Left lung (tissue), 14 donors: ENCODE measurements around the gene MED12L. TPM values are rescaled to one million over a fixed set of nuclear protein-coding genes. Genes with fewer than 3 reads are reported as not detected.

Experiments
- ATAC-seq: fragments of 200-7000 bp; cut with Tn5 transposase; one replicate; pipeline ENCODE4 v1.9.1; 2020; ENCODE audit warnings: moderate library complexity
- DNase-seq, 4 donors: peaks; one replicate each; pipeline ENCODE4 v3.0.0-alpha.2; 2013 to 2020
- H3K27ac ChIP-seq, 2 donors: fragments of 200-600 bp; sonication (generic) in 1 of 2; one replicate each; pipeline versions ENCODE4 v1.5.0 to v1.8.0; 2020 to 2021
- H3K27me3 ChIP-seq, 2 donors: fragments of 200-600 bp; sonication (generic) in 1 of 2; one replicate each; pipeline versions ENCODE4 v1.5.0 to v1.8.0; 2020 to 2021
- H3K36me3 ChIP-seq, 2 donors: fragments of 200-600 bp; sonication (generic) in 1 of 2; one replicate each; pipeline versions ENCODE4 v1.5.0 to v1.8.0; 2020 to 2021
- H3K4me1 ChIP-seq, 2 donors: fragments of 200-600 bp; one replicate each; pipeline ENCODE4 v1.8.0; 2021
- H3K4me3 ChIP-seq, 2 donors: fragments of 200-600 bp; sonication (generic) in 1 of 2; one replicate each; pipeline versions ENCODE4 v1.5.0 to v1.8.0; 2020 to 2021; ENCODE audit warnings: mild to moderate bottlenecking in 1 of 2
- H3K9me3 ChIP-seq, 2 donors: fragments of 200-600 bp; sonication (generic) in 1 of 2; one replicate each; pipeline versions ENCODE4 v1.5.0 to v1.8.0; 2020 to 2021
- CTCF ChIP-seq, 2 donors: fragments of 200-600 bp; sonication (generic) in 1 of 2; IDR thresholded peaks; one replicate each; pipeline versions ENCODE4 v1.5.0 to v1.8.0; 2021; ENCODE audit warnings: antibody characterized with exemption in 2 of 2
- intact Hi-C, 2 donors: fragments of 100-400 bp; cut with DNase I; formaldehyde crosslinking; loops; one replicate each; pipeline versions ENCODE4 v1.11.2 to v1.14.2; 2022
- long read RNA-seq, 12 donors: library from polyadenylated mRNA in 2 of 12; unstranded in 2 of 12; transcript quantifications; one replicate each; pipeline ENCODE4 v2.0.0 and lab custom pipeline, GENCODE V29; 2019 to 2026
- polyA plus RNA-seq, 6 donors: library from polyadenylated mRNA; unstranded; fragments of 120-200 nt; gene quantifications; one replicate each; pipeline ENCODE4 v1.2.1, GENCODE V29; 2013; ENCODE audit not compliant: insufficient read length in 6 of 6
- total RNA-seq, 2 donors: library from RNA; stranded (reverse); fragmentation: NEBNext Ultra II Directional; extraction: Animal tissue kit (Norgen Biotek cat#: 25700); gene quantifications; one replicate each; pipeline ENCODE4 v1.2.1, GENCODE V29; 2021
- donor health status: DM: no; HTN: yes; CAD: no.
- donor health status: DM: no; HTN: no; CAD: no.

The MED12L gene
- total RNA-seq (1 to 10 TPM in 1 of 2 donors, under 1 TPM in 1; 0.82 to 1.0 TPM), polyA plus RNA-seq (under 1 TPM; 0.66 to 0.84 (median 0.76) TPM)
- long read RNA-seq, donor 1 = 0 reads
- long read RNA-seq, donor 2 = 0 reads
- long read RNA-seq, donor 3 = 0 reads
- long read RNA-seq, donor 4 = 0 reads
- long read RNA-seq, donor 5, partial matches to known transcripts = 15 of 15 reads
- long read RNA-seq, donor 5, other reads (novel, unspliced or antisense) = 0 of 15 reads
- long read RNA-seq, donor 6 = 0 reads
- long read RNA-seq, donor 7 = 0 reads
- long read RNA-seq, donor 8 = 0 reads
- long read RNA-seq, donor 9 = 0 reads
- long read RNA-seq, donor 10 = 0 reads
- long read RNA-seq, donor 11 = 0 reads
- long read RNA-seq, donor 12, partial matches to known transcripts = 54 of 54 reads
- long read RNA-seq, donor 12, other reads (novel, unspliced or antisense) = 0 of 54 reads

- peak within 1 kb of the TSS; percentile 63 to 64 for H3K4me3 ChIP-seq
- H3K27ac ChIP-seq = no peak within 1 kb of the TSS
- no peaks in the 10 kb centered on the region for H3K9me3 ChIP-seq
- intact Hi-C loops = no loop called here
- H3K27me3 ChIP-seq = peaks cover 26 to 70% of the 10 kb centered on the region in 2 donors
- no peak for TF ChIP-seq CTCF (IDR thresholded peaks at IDR 0.05)
- no peaks in the 10 kb centered on the region for H3K36me3 ChIP-seq
- peaks cover 12 to 28% of the 10 kb centered on the region in 2 donors for H3K4me1 ChIP-seq
- ATAC-seq (peak; percentile 93), DNase-seq (peak; percentile 63 to 95 (median 78))
These were observed at the start of gene MED12L for GRCh38 chr3:151085227-151085888. Gene MED12L (plus strand): TSS chr3:151085664. CDS start chr3:151086927, 1,263 bp downstream.

- DNase-seq (peak in 2 of 4 donors; percentile 22 to 40), ATAC-seq (peak; percentile 65)
- Histone ChIP-seq H3K9me3 (no peaks in the 10 kb centered on the region), H3K27me3 (no peaks in the 10 kb centered on the region), H3K27ac (no peak overlapping the region), H3K4me1 (no peaks in the 10 kb centered on the region), H3K36me3 (no peaks in the 10 kb centered on the region), H3K4me3 (no peak overlapping the region)
- no peak for TF ChIP-seq CTCF (IDR thresholded peaks at IDR 0.05)
- intact Hi-C loops = no loop called here
These were observed 47.6 kb upstream of the MED12L start for GRCh38 chr3:151037746-151038477.

GRCh38 chr3:151044706-151045105 lies 40.8 kb upstream of the MED12L start:
- ATAC-seq = no peak
- no peak for TF ChIP-seq CTCF (IDR thresholded peaks at IDR 0.05)
- Histone ChIP-seq H3K27ac (no peak overlapping the region), H3K4me1 (no peaks in the 10 kb centered on the region), H3K4me3 (no peak overlapping the region), H3K27me3 (no peaks in the 10 kb centered on the region), H3K36me3 (no peaks in the 10 kb centered on the region), H3K9me3 (no peaks in the 10 kb centered on the region)
- intact Hi-C loops = no loop called here
- no peak for DNase-seq

- no peak for TF ChIP-seq CTCF (IDR thresholded peaks at IDR 0.05)
- Histone ChIP-seq H3K36me3 (no peaks in the 10 kb centered on the region), H3K4me3 (no peak overlapping the region), H3K9me3 (no peaks in the 10 kb centered on the region), H3K27ac (no peak overlapping the region), H3K27me3 (no peaks in the 10 kb centered on the region), H3K4me1 (no peaks in the 10 kb centered on the region)
- no peak for DNase-seq
- ATAC-seq = no peak
- intact Hi-C loops = no loop called here
These were observed 37.8 kb upstream of the MED12L start for GRCh38 chr3:151047636-151048035.

GRCh38 chr3:151051533-151051932 lies 33.9 kb upstream of the MED12L start:
- Histone ChIP-seq H3K27ac (no peak overlapping the region), H3K9me3 (no peaks in the 10 kb centered on the region), H3K36me3 (no peaks in the 10 kb centered on the region), H3K4me3 (no peak overlapping the region), H3K27me3 (no peaks in the 10 kb centered on the region), H3K4me1 (no peaks in the 10 kb centered on the region)
- DNase-seq (no peak), ATAC-seq (no peak)
- intact Hi-C loops = no loop called here
- TF ChIP-seq CTCF (IDR thresholded peaks at IDR 0.05) = no peak
